GM20000 (cell line): ENCODE results near the gene FUS.
A peak's percentile ranks its signal among the peaks of the same experiment; 100 is the strongest.

Experiments
- DNase-seq: peaks from one replicate; pipeline ENCODE4 v3.0.0; 2012; ENCODE audit warnings: low spot score
- TF ChIP-seq, protein P1 (sequence below): IDR thresholded peaks from 2 replicates; pipeline ENCODE4 v1.5.1; 2012; ENCODE audit warnings: mild to moderate bottlenecking, control low read depth; ENCODE audit errors: extremely low read depth, missing control alignments

FUS gene

DNA sequence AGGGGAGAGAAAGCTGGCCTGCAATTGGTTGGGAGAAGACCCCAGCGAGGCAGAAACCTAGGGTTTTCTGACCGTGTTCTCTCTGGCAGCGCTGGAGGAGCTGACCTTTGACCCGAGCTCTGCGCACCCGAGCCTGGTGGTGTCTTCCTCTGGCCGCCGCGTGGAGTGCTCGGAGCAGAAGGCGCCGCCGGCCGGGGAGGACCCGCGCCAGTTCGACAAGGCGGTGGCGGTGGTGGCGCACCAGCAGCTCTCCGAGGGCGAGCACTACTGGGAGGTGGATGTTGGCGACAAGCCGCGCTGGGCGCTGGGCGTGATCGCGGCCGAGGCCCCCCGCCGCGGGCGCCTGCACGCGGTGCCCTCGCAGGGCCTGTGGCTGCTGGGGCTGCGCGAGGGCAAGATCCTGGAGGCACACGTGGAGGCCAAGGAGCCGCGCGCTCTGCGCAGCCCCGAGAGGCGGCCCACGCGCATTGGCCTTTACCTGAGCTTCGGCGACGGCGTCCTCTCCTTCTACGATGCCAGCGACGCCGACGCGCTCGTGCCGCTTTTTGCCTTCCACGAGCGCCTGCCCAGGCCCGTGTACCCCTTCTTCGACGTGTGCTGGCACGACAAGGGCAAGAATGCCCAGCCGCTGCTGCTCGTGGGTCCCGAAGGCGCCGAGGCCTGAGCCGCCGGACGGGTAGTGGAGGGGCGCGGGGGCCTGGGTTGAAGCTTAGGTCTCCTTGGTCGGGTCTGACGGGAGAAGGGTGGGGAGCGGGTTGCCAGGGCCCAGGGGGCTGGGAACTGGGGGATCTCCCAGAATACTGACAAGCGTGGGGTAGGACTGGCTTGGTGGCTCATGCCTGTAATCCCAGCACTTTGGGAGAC lies 44.4 kb downstream of the FUS start:
- peak; percentile 34 for DNase-seq
- TF ChIP-seq, protein P1, sequence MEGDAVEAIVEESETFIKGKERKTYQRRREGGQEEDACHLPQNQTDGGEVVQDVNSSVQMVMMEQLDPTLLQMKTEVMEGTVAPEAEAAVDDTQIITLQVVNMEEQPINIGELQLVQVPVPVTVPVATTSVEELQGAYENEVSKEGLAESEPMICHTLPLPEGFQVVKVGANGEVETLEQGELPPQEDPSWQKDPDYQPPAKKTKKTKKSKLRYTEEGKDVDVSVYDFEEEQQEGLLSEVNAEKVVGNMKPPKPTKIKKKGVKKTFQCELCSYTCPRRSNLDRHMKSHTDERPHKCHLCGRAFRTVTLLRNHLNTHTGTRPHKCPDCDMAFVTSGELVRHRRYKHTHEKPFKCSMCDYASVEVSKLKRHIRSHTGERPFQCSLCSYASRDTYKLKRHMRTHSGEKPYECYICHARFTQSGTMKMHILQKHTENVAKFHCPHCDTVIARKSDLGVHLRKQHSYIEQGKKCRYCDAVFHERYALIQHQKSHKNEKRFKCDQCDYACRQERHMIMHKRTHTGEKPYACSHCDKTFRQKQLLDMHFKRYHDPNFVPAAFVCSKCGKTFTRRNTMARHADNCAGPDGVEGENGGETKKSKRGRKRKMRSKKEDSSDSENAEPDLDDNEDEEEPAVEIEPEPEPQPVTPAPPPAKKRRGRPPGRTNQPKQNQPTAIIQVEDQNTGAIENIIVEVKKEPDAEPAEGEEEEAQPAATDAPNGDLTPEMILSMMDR = no peak

DNA sequence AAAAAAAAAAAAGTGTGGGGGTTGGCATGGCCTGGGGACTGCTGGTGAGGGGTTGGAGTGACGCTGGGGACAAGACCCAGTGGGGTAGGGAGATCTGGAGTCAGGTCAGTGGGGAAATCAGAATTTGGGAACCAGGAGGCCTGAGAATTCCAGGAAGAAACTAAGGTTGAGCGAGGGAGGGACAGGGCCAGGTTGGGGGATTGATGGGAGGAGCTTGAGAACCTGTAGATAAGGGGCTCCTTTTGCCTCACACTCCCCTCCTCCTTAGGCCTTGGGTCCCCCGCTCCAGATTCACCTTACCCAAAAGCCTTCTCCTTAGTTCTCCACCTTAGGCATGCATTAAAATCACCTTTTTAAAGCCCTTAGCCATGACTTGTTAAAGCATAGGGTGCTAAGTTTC lies 45.3 kb downstream of the FUS start:
- no peak for DNase-seq
- TF ChIP-seq, protein P1 = no peak

DNA sequence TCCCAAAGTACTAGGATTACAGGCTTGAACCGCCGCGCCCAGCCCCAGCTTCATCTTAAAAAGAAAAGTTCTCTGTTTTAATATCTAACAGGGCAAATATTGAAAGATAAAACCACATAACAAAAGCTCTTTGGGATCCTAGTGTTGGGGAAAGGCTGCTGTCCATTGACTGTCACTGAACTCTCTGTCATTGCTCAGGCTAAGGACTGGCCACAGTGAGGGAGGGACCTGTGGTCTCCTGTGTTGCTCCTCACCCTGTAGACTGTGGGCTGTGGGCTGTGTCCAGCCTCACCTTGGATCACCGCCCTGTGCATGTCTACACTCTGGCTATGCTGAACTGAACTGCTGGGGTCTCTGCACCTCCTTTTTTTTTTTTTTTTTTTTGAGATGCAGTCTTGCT lies 48.3 kb downstream of the FUS start:
- no peak for DNase-seq
- TF ChIP-seq, protein P1 = no peak

DNA sequence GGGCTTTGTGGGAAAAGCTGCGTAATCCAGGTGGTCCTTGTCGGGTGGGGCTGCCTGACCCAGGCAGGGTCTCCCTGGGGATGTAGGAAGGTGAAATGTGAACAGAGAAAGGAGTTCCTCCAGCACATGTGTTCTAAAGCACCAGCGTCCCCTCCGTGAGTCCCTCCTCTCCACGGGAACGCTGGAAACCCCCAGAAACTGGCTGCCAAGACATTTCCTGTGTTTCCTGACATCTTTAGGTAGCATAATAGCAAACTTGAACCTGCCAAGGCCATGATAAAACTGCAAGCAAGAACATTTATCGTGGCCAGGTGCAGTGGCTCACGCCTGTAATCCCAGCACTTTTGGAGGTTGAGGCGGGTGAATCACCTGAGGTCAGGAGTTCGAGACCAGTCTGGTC lies 49.6 kb downstream of the FUS start:
- TF ChIP-seq, protein P1 = no peak

GRCh38 chr16:31238041-31238440 lies 58.1 kb downstream of the FUS start:
- DNase-seq = no peak
- TF ChIP-seq, protein P1 = no peak

More for the DNA sequence above, 49.6 kb downstream of the FUS start:
- no peak for DNase-seq
